Rectal smooth muscle tissue (tissue), 1 donor: Measurements from ENCODE around the gene OGFOD2.
"Not testable (repeated sequence)": the region's sequence is repeated elsewhere in the genome, so short reads cannot be mapped to it uniquely, and the experiment has no call there.

Source experiments
- H3K27ac ChIP-seq: one replicate; pipeline ENCODE4 v1.7.0; 2013; ENCODE audit warnings: low read depth, low read length, inconsistent platforms
- H3K27me3 ChIP-seq: one replicate; pipeline ENCODE4 v1.7.0; 2013; ENCODE audit warnings: low read length; ENCODE audit not compliant: control insufficient read depth, insufficient read depth
- H3K36me3 ChIP-seq: one replicate; pipeline ENCODE4 v1.7.0; 2013; ENCODE audit warnings: low read length; ENCODE audit not compliant: control insufficient read depth, insufficient read depth
- H3K4me1 ChIP-seq: one replicate; pipeline ENCODE4 v1.7.0; 2013; ENCODE audit warnings: low read length; ENCODE audit not compliant: control insufficient read depth, insufficient read depth
- H3K4me3 ChIP-seq: one replicate; pipeline ENCODE4 v1.7.0; 2013; ENCODE audit warnings: low read length
- H3K9ac ChIP-seq: one replicate; pipeline ENCODE4 v1.7.0; 2013; ENCODE audit warnings: low read length

Gene OGFOD2

DNA sequence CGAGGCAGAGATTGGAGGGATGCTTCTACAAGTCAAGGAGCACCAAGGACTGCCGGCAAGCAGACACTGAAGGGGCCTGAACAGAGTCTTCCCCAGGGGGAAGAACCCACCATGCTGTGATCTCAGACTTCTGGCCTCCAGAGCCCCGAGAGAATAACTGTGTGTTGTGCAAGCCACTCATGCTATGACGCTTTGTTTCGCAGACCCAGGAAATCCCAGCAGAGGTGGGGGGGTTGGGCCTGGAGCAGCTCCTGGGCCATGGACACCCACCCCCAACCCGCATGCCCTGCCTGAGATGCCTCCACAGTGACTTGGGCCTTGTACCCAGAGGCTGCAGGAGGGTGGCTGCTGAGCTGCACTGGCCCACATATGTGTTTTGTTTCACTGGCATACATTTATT lies 36.7 kb downstream of the OGFOD2 start:
- H3K27ac ChIP-seq: no peak overlapping the region
- no peaks in the 10 kb centered on the region for H3K27me3 ChIP-seq
- no peak overlapping the region for H3K4me3 ChIP-seq
- H3K4me1 ChIP-seq: no peaks in the 10 kb centered on the region
- H3K9ac ChIP-seq: no peak overlapping the region
- peaks cover 5% of the 10 kb centered on the region for H3K36me3 ChIP-seq

DNA sequence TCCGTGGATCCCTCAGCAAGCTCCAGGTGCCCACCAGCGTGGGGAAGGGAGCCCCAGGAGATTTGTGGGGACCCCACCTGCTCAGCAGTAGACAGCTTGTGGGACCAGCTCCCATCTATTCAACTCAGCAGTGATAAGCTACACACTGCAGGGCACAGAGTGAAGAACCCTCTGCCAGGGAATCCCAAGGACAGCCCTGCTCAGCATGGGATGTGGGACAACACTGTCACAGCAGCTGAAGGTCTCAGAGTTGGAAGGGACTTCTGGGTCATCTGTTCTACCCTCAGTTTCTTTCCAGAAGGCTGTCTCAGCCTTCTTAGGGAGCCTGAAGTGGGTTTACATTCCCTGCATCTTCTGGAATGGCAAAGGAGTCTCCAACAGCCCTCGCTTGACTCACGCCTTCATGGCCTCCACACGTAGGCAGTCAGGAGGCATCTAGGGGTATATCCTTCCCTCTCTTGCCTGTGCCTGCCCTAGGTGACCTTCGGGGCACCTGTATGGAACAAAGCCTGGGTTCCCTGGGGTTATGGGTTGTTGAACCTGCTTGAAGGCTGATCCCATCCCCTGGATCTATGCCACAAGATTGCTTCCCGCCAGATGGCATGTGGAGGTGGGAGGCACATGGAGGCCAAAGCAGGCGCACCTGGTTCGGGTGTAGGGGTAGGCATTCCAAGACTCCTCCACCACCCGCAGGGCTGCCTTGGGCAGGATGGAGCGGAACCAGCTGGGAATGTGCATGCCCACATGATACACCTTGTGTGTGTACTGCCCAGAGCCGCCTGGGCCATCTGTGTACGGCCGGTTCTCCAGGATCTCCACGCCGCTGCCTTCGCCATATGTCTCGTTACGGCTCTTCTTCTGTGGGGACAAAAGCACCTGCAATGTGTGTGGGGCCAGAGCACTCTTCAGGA lies 38.4 kb downstream of the OGFOD2 start:
- Histone ChIP-seq H3K4me1 (no peaks in the 10 kb centered on the region), H3K9ac (no peak overlapping the region), H3K27ac (no peak overlapping the region), H3K36me3 (peaks cover 2% of the 10 kb centered on the region), H3K27me3 (no peaks in the 10 kb centered on the region), H3K4me3 (no peak overlapping the region)

DNA sequence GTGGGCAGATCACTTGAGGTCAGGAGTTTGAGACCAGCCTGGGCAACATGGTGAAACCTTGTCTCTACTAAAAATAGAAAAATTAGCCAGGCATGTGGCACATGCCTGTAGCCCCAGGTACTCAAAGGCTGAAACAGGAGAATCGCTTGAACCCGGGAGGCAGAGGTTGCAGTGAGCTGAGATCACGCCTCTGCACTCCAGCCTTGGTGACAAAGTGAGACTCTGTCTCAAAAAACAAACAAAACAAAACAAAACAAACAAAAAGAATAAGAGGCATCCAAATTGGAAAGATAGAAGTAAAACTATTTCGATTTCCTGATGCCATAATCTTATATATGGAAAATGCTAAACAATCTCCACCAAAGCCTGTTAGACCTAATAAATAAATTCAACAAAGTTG lies 39.4 kb downstream of the OGFOD2 start:
- not testable (repeated sequence) for H3K4me3 ChIP-seq, H3K27ac ChIP-seq, H3K9ac ChIP-seq, H3K36me3 ChIP-seq, H3K4me1 ChIP-seq, H3K27me3 ChIP-seq

DNA sequence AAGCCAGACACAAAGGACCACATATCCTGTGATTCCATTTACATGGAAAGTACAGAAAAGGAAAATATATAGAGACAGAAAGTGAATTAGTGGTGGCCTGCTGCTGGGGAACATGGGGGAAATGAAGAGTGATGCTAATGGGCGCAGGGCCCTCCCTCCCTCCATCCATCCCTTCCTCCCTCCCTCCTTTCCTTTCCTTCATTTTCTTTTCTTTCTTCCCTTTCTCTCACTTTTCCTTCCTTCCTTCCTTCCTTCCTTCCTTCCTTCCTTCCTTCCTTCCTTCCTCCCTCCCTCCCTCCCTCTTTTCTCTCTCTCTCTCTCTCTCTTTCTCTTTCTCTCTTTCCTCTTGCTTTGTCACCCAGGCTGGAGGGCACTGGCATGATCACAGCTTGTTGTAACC lies 42.7 kb downstream of the OGFOD2 start:
- no peaks in the 10 kb centered on the region for H3K4me1 ChIP-seq
- no peak overlapping the region for H3K9ac ChIP-seq
- no peak overlapping the region for H3K4me3 ChIP-seq
- H3K27me3 ChIP-seq: no peaks in the 10 kb centered on the region
- no peaks in the 10 kb centered on the region for H3K36me3 ChIP-seq
- H3K27ac ChIP-seq: no peak overlapping the region

DNA sequence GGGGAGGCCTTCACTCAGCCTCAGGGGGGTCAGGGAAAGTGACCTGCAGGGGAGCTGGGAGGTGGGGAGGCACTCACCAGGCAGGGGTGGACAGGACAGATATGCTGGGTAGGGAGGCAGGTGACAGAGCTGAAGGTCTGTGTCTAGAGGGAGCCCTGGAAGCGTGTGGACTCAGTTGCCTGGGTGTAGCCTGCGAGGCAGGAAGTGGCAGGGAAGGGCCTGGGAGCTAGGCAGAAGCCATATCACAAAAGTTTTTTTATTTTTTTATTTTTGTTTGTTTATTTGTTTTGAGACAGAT lies 44.7 kb downstream of the OGFOD2 start:
- Histone ChIP-seq H3K4me1 (no peaks in the 10 kb centered on the region), H3K27ac (no peak overlapping the region), H3K36me3 (no peaks in the 10 kb centered on the region), H3K9ac (no peak overlapping the region), H3K27me3 (no peaks in the 10 kb centered on the region), H3K4me3 (no peak overlapping the region)

DNA sequence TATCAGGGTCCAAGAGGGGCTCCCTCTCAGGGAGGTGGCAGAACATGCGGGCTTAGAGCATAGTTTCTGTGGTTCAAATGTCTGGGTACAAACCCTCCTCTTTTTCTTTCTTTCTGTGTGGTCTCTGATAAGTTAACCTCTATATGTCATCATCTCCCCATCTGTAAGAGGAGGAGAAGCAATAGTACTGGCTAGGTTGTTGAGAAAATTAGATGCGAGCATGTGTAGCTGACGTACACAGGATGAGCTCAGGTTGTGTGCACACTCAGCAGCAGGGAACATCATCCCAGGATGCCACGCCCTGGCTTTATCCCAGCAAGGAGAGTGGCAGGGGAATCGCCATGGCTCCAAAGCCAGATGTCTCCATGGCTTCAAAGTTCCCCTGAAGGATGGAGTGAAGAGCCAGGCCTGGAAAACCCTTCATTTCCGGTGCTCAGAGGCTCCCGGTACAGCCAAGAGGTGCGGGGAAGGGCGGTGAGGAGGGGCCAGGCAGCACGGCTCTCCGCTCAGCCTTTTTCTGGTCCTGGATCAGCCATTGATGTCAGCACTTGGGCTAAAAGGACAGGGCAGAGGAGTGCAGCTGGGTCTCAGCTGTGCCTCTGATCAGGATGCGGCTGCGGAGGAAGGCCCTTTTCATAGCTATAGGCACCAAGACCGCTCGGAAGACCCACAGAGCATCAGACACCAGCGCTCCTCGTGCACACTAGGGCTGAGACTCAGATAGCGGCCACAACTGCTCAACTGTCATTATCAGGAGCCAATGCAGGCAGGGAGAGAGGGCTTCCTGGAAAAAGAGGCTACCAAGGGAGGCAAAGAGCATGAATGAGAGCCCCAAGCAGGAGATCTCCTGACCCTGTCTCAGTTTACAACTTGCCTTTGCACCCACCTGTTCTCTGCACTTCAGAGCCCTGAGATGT lies 46.9 kb downstream of the OGFOD2 start:
- H3K27me3 ChIP-seq: no peaks in the 10 kb centered on the region
- no peak overlapping the region for H3K9ac ChIP-seq
- H3K4me3 ChIP-seq: no peak overlapping the region
- no peaks in the 10 kb centered on the region for H3K36me3 ChIP-seq
- no peaks in the 10 kb centered on the region for H3K4me1 ChIP-seq
- H3K27ac ChIP-seq: no peak overlapping the region

DNA sequence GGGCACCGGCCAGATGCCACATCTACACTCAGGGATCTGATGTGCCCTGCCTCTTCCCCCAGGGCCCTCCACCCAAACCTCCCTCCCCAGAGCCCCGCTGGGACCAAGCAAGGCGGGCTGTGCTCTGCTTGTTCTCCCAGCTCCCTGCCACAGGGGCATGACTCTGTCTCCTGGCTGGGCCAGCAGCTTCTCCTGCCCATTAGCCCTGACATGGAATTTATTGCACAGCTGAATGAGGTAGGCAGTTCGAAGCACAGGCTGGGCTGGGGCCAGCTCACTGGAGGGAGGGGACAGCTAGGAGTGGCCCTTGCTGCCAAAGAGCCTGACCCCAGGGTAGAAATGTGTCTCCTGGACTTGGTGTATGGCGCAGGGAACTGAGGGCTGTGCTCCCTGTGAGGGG lies 47.8 kb downstream of the OGFOD2 start:
- Histone ChIP-seq H3K4me1 (no peaks in the 10 kb centered on the region), H3K27me3 (no peaks in the 10 kb centered on the region), H3K4me3 (no peak overlapping the region), H3K36me3 (no peaks in the 10 kb centered on the region), H3K9ac (no peak overlapping the region), H3K27ac (no peak overlapping the region)

DNA sequence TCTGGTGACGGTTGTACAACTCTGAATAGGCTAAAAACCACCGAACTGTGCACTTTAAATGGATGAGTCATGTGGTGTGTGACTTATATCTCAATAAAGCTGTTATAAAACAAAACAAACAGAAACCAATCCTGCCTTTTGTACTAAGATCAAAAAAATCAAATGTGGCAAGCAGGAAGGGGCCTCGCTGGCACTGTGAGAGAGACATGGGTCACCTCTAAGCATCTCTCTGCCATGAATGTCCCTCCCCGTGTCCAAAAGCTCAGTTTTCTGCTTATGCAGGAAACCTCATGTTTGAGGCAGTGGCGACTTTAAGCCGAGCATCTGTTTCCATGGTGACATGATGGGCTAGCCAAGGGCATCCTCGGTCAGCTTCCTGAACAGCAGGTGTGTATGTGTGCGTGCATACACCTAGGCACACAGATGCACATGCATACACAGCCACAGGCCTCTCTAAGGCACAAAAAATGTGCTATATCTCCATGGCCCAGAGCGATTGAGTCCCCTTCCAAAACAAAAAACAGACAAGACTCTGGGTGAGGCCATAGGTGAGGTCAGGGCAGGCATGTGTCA lies 49.9 kb downstream of the OGFOD2 start:
- H3K4me3 ChIP-seq: no peak overlapping the region
- no peaks in the 10 kb centered on the region for H3K4me1 ChIP-seq
- no peaks in the 10 kb centered on the region for H3K27me3 ChIP-seq
- H3K27ac ChIP-seq: no peak overlapping the region
- H3K36me3 ChIP-seq: no peaks in the 10 kb centered on the region
- no peak overlapping the region for H3K9ac ChIP-seq

DNA sequence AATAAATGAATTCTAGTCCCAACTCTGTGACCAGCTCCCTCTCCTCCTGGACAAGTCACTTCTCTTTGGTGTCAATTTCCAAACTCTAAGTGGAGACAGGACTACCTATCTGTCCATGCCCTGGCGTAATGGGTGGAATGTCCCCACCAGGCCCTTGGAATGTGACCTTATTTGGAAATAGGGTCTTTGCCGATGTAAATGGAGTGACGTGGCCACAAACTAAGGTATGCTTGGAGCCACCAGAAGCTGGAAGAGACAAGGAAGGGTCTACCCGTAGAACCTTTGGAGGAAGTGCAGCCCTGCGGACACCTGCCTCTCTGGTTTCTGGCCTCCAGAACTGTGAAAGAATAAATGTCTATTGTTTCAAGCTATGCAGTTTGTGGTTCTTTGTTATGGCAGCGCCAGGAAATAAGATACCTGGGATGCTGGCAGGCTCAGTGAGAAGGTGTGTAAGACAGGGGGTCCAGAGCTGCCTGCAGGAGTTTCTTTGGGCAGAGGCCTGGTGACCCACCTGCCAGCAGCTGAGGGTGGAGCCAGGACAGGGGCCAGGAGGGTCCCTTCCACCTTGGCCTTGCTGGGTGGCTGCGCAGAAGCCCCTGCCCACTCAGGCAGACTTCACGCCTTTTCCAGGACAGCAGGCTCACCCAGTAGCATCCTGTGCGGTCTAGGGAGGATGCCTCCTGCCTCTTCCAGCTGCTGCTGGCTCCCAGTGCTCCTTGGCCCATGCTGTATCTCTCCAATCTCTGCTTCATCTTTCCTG lies 51.2 kb downstream of the OGFOD2 start:
- no peaks in the 10 kb centered on the region for H3K4me1 ChIP-seq
- H3K9ac ChIP-seq: no peak overlapping the region
- H3K27me3 ChIP-seq: no peaks in the 10 kb centered on the region
- H3K36me3 ChIP-seq: no peaks in the 10 kb centered on the region
- H3K27ac ChIP-seq: no peak overlapping the region
- no peak overlapping the region for H3K4me3 ChIP-seq

DNA sequence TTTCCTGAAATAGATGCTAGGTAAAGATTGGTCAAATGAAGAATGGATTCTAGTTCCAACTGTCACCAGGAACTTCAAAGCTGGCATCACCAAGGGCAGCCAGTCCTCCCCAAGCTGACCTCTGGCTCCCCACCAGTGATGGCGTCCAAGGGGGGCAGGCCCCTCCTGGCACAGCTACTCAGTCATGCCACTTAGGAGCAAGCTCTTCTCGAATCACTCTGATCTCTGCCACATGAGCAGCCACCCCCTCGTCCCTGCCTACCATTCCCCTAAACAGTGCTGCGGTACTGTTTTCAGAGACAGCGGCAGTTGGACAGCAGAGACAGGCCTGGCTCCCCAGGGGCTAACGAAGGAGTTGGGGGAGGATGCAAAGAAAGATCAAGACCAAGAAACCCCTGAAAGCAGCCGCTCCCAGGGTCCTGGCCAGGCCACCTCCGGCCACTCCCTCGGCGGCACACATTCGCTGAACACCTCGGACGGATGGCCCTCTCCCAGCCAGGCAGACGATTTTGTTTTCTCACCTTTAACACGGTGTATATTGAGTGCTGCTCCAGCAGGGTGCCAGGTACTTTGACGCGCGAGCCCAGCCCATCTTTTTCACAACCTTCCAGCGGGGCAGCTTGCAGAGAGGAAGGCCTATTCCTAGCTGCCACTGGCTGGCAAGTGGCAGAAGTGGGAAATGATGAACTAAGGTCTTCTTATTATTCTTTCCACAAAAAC lies 52.8 kb downstream of the OGFOD2 start:
- H3K36me3 ChIP-seq: no peaks in the 10 kb centered on the region
- no peaks in the 10 kb centered on the region for H3K4me1 ChIP-seq
- H3K27ac ChIP-seq: no peak overlapping the region
- no peak overlapping the region for H3K4me3 ChIP-seq
- H3K9ac ChIP-seq: no peak overlapping the region
- H3K27me3 ChIP-seq: no peaks in the 10 kb centered on the region

DNA sequence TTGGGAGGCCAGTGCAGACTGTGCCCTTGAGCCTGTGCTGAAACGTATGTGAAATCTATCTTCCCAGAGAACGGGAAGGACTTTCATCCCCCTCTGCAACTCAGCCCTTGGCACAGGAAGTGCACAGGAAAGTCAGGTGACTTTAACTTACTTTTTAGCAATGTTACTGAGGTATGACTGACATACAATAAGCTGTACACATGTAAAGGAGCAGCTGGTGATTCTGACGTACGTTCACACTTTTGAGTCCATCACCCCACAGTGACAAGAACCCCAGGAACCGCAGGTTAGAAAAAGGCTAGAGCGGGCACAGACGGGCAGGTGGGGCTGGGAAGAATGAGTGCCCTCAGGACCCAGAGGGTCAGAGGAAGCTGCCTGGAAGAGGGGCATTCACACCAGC lies 53.4 kb downstream of the OGFOD2 start:
- no peak overlapping the region for H3K27ac ChIP-seq
- no peaks in the 10 kb centered on the region for H3K36me3 ChIP-seq
- H3K4me1 ChIP-seq: no peaks in the 10 kb centered on the region
- no peak overlapping the region for H3K9ac ChIP-seq
- H3K4me3 ChIP-seq: no peak overlapping the region
- no peaks in the 10 kb centered on the region for H3K27me3 ChIP-seq
